ENCODE measurements around the gene BEND7. TPM values are rescaled to one million over a fixed set of nuclear protein-coding genes. Genes with fewer than 3 reads are reported as not detected.

The BEND7 gene
- total RNA-seq, 2 experiments from 2014 or later = not detected

- CTCF ChIA-PET = interaction anchor here (0.9 kb wide), 1 partner anchor 18 kb away, joined by 3 read pairs; no protein-coding TSS in a partner anchor
- Mint-ChIP-seq H3K4me1 (ENCODE audit: low read depth) (peaks cover 7% of the 10 kb centered on the region), H3K36me3 (ENCODE audit: low read depth) (peaks cover 2% of the 10 kb centered on the region), H3K4me3 (no peak overlapping the region), H3K9me3 (peaks cover 15% of the 10 kb centered on the region), H3K27me3 (ENCODE audit: low read depth) (peaks cover 10% of the 10 kb centered on the region), H3K27ac (no peak overlapping the region)
- no peak for DNase-seq
- intact Hi-C loops (cut with micrococcal nuclease) = no loop called here
Measured at GRCh38 chr10:13458687-13459012, 70.2 kb downstream of the BEND7 start.

- intact Hi-C loops (cut with micrococcal nuclease) = no loop called here
- Mint-ChIP-seq H3K27ac (no peak overlapping the region), H3K4me1 (ENCODE audit: low read depth) (peaks cover 8% of the 10 kb centered on the region), H3K9me3 (peaks cover 15% of the 10 kb centered on the region), H3K4me3 (no peak overlapping the region), H3K36me3 (ENCODE audit: low read depth) (peaks cover 2% of the 10 kb centered on the region), H3K27me3 (ENCODE audit: low read depth) (peaks cover 8% of the 10 kb centered on the region)
- CTCF ChIA-PET = interaction anchor here (0.9 to 1.0 kb wide), 2 partner anchors 18 kb away, joined by 3 read pairs; no protein-coding TSS in a partner anchor
- no peak for DNase-seq
Measured at GRCh38 chr10:13457958-13458686, 70.7 kb downstream of the BEND7 start.

GRCh38 chr10:13453896-13454295 is 74.9 kb downstream of the BEND7 start:
- peak; percentile 80 for DNase-seq
- H3K9me3 Mint-ChIP-seq = no peaks in the 10 kb centered on the region
- intact Hi-C loops (cut with micrococcal nuclease) = no loop called here
- H3K27me3 Mint-ChIP-seq (ENCODE audit: low read depth) = peaks cover 14% of the 10 kb centered on the region
- no peaks in the 10 kb centered on the region for H3K36me3 Mint-ChIP-seq (ENCODE audit: low read depth)
- no peak overlapping the region for H3K4me3 Mint-ChIP-seq
- no peak overlapping the region for H3K27ac Mint-ChIP-seq
- peaks cover 8% of the 10 kb centered on the region for H3K4me1 Mint-ChIP-seq (ENCODE audit: low read depth)
- CTCF ChIA-PET = interaction anchor here (2.2 to 3.0 kb wide), 2 partner anchors 13 to 81 kb away, joined by 8 to 15 read pairs; no protein-coding TSS in a partner anchor

GRCh38 chr10:13450069-13450468 is 78.7 kb downstream of the BEND7 start:
- intact Hi-C loops (cut with micrococcal nuclease) = no loop called here
- peaks cover 8% of the 10 kb centered on the region for H3K4me1 Mint-ChIP-seq (ENCODE audit: low read depth)
- H3K27me3 Mint-ChIP-seq (ENCODE audit: low read depth) = peaks cover 9% of the 10 kb centered on the region
- CTCF ChIA-PET = interaction anchor here (1.0 to 1.5 kb wide), 2 partner anchors 10 to 136 kb away, joined by 3 to 16 read pairs; no protein-coding TSS in a partner anchor
- no peak for DNase-seq
- no peak overlapping the region for H3K27ac Mint-ChIP-seq
- H3K36me3 Mint-ChIP-seq (ENCODE audit: low read depth) = no peaks in the 10 kb centered on the region
- H3K9me3 Mint-ChIP-seq = no peaks in the 10 kb centered on the region
- no peak overlapping the region for H3K4me3 Mint-ChIP-seq

GRCh38 chr10:13449296-13449695 is 79.5 kb downstream of the BEND7 start:
- H3K9me3 Mint-ChIP-seq = no peaks in the 10 kb centered on the region
- no peak for DNase-seq

GRCh38 chr10:13448216-13448615 is 80.6 kb downstream of the BEND7 start:
- H3K4me3 Mint-ChIP-seq = no peak overlapping the region
- CTCF ChIA-PET = no interaction called here
- peaks cover 5% of the 10 kb centered on the region for H3K27me3 Mint-ChIP-seq (ENCODE audit: low read depth)
- DNase-seq = no peak
- no peaks in the 10 kb centered on the region for H3K4me1 Mint-ChIP-seq (ENCODE audit: low read depth)
- no peaks in the 10 kb centered on the region for H3K36me3 Mint-ChIP-seq (ENCODE audit: low read depth)
- H3K27ac Mint-ChIP-seq = no peak overlapping the region
- intact Hi-C loops (cut with micrococcal nuclease) = no loop called here
- H3K9me3 Mint-ChIP-seq = no peaks in the 10 kb centered on the region

More at GRCh38 chr10:13449296-13449695, 79.5 kb downstream of the BEND7 start:
- peaks cover 7% of the 10 kb centered on the region for H3K4me1 Mint-ChIP-seq (ENCODE audit: low read depth)
- no peaks in the 10 kb centered on the region for H3K36me3 Mint-ChIP-seq (ENCODE audit: low read depth)
- peaks cover 9% of the 10 kb centered on the region for H3K27me3 Mint-ChIP-seq (ENCODE audit: low read depth)
- no peak overlapping the region for H3K27ac Mint-ChIP-seq
- no peak overlapping the region for H3K4me3 Mint-ChIP-seq
- intact Hi-C loops (cut with micrococcal nuclease) = no loop called here
- CTCF ChIA-PET = interaction anchor here (1.0 to 1.5 kb wide), 2 partner anchors 9 to 136 kb away, joined by 3 to 16 read pairs; no protein-coding TSS in a partner anchor

GRCh38 chr10:13445656-13446400 is 83.0 kb downstream of the BEND7 start:
- CTCF ChIA-PET = interaction anchor here (1.4 kb wide), 1 partner anchor 74 kb away, joined by 5 read pairs; no protein-coding TSS in a partner anchor
- Mint-ChIP-seq H3K4me1 (ENCODE audit: low read depth) (peaks cover under 1% of the 10 kb centered on the region), H3K9me3 (no peaks in the 10 kb centered on the region), H3K36me3 (ENCODE audit: low read depth) (no peaks in the 10 kb centered on the region), H3K27ac (no peak overlapping the region), H3K4me3 (no peak overlapping the region), H3K27me3 (ENCODE audit: low read depth) (peaks cover 21% of the 10 kb centered on the region)
- DNase-seq = no peak
- intact Hi-C loops (cut with micrococcal nuclease) = no loop called here

- CTCF ChIA-PET = interaction anchor here (1.2 to 7.5 kb wide), 5 partner anchors 11 to 95 kb away, joined by 3 to 100 read pairs (median 6); no protein-coding TSS in a partner anchor
Measured at GRCh38 chr10:13441476-13441875, 87.3 kb downstream of the BEND7 start.

GRCh38 chr10:13440185-13441061 is 88.4 kb downstream of the BEND7 start:
- H3K9me3 Mint-ChIP-seq = no peaks in the 10 kb centered on the region
- H3K4me1 Mint-ChIP-seq (ENCODE audit: low read depth) = peaks cover 7% of the 10 kb centered on the region
- no peak overlapping the region for H3K27ac Mint-ChIP-seq
- CTCF ChIA-PET = interaction anchor here (0.6 to 7.5 kb wide), 32 partner anchors 9 to 1294 kb away, joined by 3 to 100 read pairs (median 4); no protein-coding TSS in a partner anchor
- no peaks in the 10 kb centered on the region for H3K36me3 Mint-ChIP-seq (ENCODE audit: low read depth)
- H3K4me3 Mint-ChIP-seq = peak overlapping the region; percentile 61
- peak; percentile 75 for DNase-seq
- intact Hi-C loops (cut with micrococcal nuclease) = loop anchor here (1.0 kb wide), 2 partner anchors 68 to 279 kb away; partner anchors contain the start of gene MCM10
- peaks cover 38% of the 10 kb centered on the region for H3K27me3 Mint-ChIP-seq (ENCODE audit: low read depth)

More at GRCh38 chr10:13441476-13441875, 87.3 kb downstream of the BEND7 start:
- H3K9me3 Mint-ChIP-seq = no peaks in the 10 kb centered on the region
- H3K27ac Mint-ChIP-seq = no peak overlapping the region
- intact Hi-C loops (cut with micrococcal nuclease) = no loop called here
- H3K4me1 Mint-ChIP-seq (ENCODE audit: low read depth) = peaks cover 7% of the 10 kb centered on the region
- no peak overlapping the region for H3K4me3 Mint-ChIP-seq
- no peak for DNase-seq
- no peaks in the 10 kb centered on the region for H3K36me3 Mint-ChIP-seq (ENCODE audit: low read depth)
- H3K27me3 Mint-ChIP-seq (ENCODE audit: low read depth) = peaks cover 38% of the 10 kb centered on the region

GRCh38 chr10:13439313-13440184 is 89.3 kb downstream of the BEND7 start:
- Mint-ChIP-seq H3K27ac (no peak overlapping the region), H3K4me3 (peak overlapping the region; percentile 61), H3K27me3 (ENCODE audit: low read depth) (peaks cover 38% of the 10 kb centered on the region), H3K4me1 (ENCODE audit: low read depth) (peaks cover 7% of the 10 kb centered on the region), H3K36me3 (ENCODE audit: low read depth) (no peaks in the 10 kb centered on the region), H3K9me3 (no peaks in the 10 kb centered on the region)
- CTCF ChIA-PET = interaction anchor here (0.5 to 7.5 kb wide), 29 partner anchors 8 to 911 kb away, joined by 3 to 100 read pairs (median 5); partner anchors contain the start of gene MCM10
- peak; percentile 11 for DNase-seq
- intact Hi-C loops (cut with micrococcal nuclease) = loop anchor here (1.0 kb wide), 2 partner anchors 67 to 278 kb away; partner anchors contain the start of gene MCM10

GRCh38 chr10:13437026-13437555 is 91.7 kb downstream of the BEND7 start:
- Mint-ChIP-seq H3K27me3 (ENCODE audit: low read depth) (peaks cover 33% of the 10 kb centered on the region), H3K9me3 (no peaks in the 10 kb centered on the region), H3K36me3 (ENCODE audit: low read depth) (no peaks in the 10 kb centered on the region), H3K27ac (no peak overlapping the region), H3K4me1 (ENCODE audit: low read depth) (peaks cover 7% of the 10 kb centered on the region), H3K4me3 (no peak overlapping the region)
- intact Hi-C loops (cut with micrococcal nuclease) = no loop called here
- no peak for DNase-seq
- CTCF ChIA-PET = interaction anchor here (7.5 kb wide), 1 partner anchor 63 kb away, joined by 100 read pairs; no protein-coding TSS in a partner anchor
